ENCODE data around the gene WAS. TPM values are rescaled to one million over a fixed set of nuclear protein-coding genes. Genes with fewer than 3 reads are reported as not detected.

WAS gene
- total RNA-seq, 2 donors from 2014 or later = 98.7 to 109 TPM

DNA sequence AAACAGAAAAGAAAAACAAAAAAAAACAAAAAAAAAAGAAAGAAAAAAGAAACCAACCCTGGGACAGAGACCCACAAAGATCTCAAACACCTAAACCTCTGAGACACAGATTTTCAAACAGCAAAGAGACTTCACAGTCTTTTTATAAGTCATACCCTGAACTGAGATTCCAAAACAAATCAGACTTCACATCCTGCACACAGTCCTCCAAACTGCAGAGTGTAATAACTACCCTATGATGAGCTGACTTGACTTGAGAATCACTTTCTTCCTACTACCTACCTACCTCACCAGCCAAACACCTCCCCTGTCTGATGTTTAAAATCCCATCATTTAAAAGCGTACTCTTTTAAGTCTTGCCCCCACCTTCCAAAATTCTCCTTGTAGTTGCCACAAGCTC lies 52.7 kb downstream of the WAS start:
- H3K36me3 Mint-ChIP-seq = no peaks in the 10 kb centered on the region
- peaks cover 19 to 20% of the 10 kb centered on the region in 2 donors for H3K4me1 Mint-ChIP-seq (ENCODE audit: low read depth in 2 of 2)
- H3K9me3 Mint-ChIP-seq = no peaks in the 10 kb centered on the region
- peak overlapping the region; percentile 90 to 97 for H3K27ac Mint-ChIP-seq
- DNase-seq (ENCODE audit: low spot score) (no peak), ATAC-seq (no peak)
- peak overlapping the region; percentile 96 for H3K4me3 Mint-ChIP-seq
- H3K27me3 Mint-ChIP-seq = peaks cover 0 to 5% of the 10 kb centered on the region in 2 donors

DNA sequence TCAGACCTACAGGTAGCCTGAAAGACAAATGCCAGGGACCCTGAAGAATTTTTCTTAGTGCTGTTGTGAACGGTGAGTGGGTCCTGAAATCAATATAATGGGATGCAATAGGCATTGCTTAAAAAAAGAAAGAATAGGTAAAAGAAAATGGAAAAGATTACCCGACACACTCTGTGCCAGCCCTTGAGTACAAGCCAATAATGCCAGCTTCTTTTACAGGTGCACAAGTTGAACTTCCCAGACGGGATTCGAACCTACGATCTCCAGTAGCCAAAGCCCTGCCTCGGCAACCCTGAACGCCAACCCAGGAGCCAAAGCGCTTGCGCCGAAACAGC lies 53.2 kb downstream of the WAS start:
- ATAC-seq (no peak), DNase-seq (ENCODE audit: low spot score) (no peak)
- H3K9me3 Mint-ChIP-seq = no peaks in the 10 kb centered on the region
- H3K4me3 Mint-ChIP-seq = peak overlapping the region; percentile 96
- H3K4me1 Mint-ChIP-seq (ENCODE audit: low read depth in 2 of 2) = peaks cover 19% of the 10 kb centered on the region in 2 donors
- H3K36me3 Mint-ChIP-seq = no peaks in the 10 kb centered on the region
- peak overlapping the region; percentile 90 to 97 for H3K27ac Mint-ChIP-seq
- H3K27me3 Mint-ChIP-seq = peaks cover 0 to 5% of the 10 kb centered on the region in 2 donors

DNA sequence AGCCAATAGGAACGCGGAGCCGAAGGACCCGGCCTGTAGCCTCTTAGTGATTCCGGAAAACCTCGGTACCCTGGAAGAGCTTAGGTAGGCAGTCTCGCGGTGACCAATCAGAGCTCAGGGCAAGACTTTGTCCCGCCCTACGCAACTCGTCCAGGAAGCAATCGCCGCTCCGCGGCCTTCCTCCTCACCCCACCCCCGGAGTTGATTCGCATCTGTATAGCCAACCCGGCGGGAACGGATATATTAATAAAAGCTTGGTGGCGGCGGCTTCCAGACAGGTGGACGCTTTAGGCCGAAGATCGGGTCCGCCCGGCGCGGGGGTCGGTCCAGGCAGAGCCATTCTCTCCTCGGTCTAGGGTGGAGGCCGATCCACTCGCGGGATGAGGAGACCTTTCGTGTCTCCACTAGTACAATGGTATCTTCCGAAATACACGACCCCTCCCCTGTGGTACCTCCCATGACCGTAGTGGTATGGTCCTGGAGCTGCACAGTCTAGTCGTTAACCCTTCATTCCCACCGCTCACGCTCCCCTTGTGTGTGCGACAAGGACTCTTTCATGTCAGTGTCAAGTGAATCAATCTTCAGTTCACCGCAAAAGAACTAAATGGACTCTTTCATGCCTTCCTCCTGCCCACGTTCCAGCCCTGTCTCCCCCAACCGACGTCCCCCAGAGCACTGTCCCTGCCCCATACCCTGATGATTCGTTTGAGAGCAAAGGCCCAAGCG lies 53.8 kb downstream of the WAS start:
- Mint-ChIP-seq H3K36me3 (no peaks in the 10 kb centered on the region), H3K27me3 (peaks cover 0 to 5% of the 10 kb centered on the region in 2 donors), H3K27ac (peak overlapping the region; percentile 90 to 97), H3K9me3 (no peaks in the 10 kb centered on the region), H3K4me3 (peak overlapping the region; percentile 96), H3K4me1 (ENCODE audit: low read depth in 2 of 2) (peaks cover 14 to 19% of the 10 kb centered on the region in 2 donors)
- peak; percentile 99 for ATAC-seq
- peak; percentile 92 for DNase-seq (ENCODE audit: low spot score)

DNA sequence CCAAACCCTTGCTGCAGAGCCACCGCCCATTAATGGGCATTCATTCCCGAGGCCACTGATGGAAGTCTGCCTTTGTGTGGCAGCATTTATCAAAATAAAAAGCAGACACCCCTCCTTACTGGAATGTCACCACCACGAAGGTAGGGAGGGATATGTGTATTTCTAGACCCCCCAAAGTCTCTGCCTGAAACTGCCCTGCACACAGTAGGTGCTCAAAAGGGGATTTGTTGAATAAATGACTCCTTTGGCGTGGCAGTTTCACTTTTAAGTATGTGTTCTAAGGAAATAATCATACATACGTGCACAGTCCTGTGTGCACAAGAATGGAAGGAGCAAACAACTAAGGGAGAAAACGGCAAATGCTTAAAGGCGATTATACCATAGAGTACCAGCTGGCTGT lies 54.3 kb downstream of the WAS start:
- peak overlapping the region; percentile 96 for H3K4me3 Mint-ChIP-seq
- no peaks in the 10 kb centered on the region for H3K9me3 Mint-ChIP-seq
- no peak for ATAC-seq
- peak overlapping the region; percentile 90 to 97 for H3K27ac Mint-ChIP-seq
- H3K27me3 Mint-ChIP-seq = peaks cover 0 to 5% of the 10 kb centered on the region in 2 donors
- no peaks in the 10 kb centered on the region for H3K36me3 Mint-ChIP-seq
- H3K4me1 Mint-ChIP-seq (ENCODE audit: low read depth in 2 of 2) = peaks cover 14 to 19% of the 10 kb centered on the region in 2 donors
- DNase-seq (ENCODE audit: low spot score) = no peak

Other genes with a start within 250 kb of the WAS start
- 100 to 1,000 TPM in 1 of 2 donors, 10 to 100 TPM in 1; 70.7 to 156 TPM for gene SLC38A5, start 213.5 kb upstream of the WAS start, total RNA-seq
- gene FTSJ1, start 207.6 kb upstream of the WAS start, total RNA-seq = 100 to 1,000 TPM in 1 of 2 donors, 10 to 100 TPM in 1; 83.8 to 120 TPM
- gene PORCN, start 174.8 kb upstream of the WAS start, total RNA-seq = 10 to 100 TPM; 25.9 to 31.0 TPM
- 100 to 1,000 TPM; 380 to 399 TPM for gene EBP, start 162.0 kb upstream of the WAS start, total RNA-seq
- 10 to 100 TPM; 31.8 to 37.0 TPM for gene TBC1D25, start 144.1 kb upstream of the WAS start, total RNA-seq
- gene RBM3, start 109.3 kb upstream of the WAS start, total RNA-seq = 100 to 1,000 TPM; 329 to 362 TPM
- 10 to 100 TPM; 39.7 to 64.7 TPM for gene WDR13, start 86.3 kb upstream of the WAS start, total RNA-seq
- gene SUV39H1, start 12.9 kb downstream of the WAS start, total RNA-seq = 10 to 100 TPM; 19.2 to 33.8 TPM
- gene GLOD5, start 77.9 kb downstream of the WAS start, total RNA-seq = not detected
- under 1 TPM in 1 of 2 donors, not detected in 1; 0.73 TPM for gene GATA1, start 102.8 kb downstream of the WAS start, total RNA-seq
- gene HDAC6, start 118.3 kb downstream of the WAS start, total RNA-seq = 10 to 100 TPM; 66.0 to 71.5 TPM
- not detected for gene ERAS, start 142.7 kb downstream of the WAS start, total RNA-seq
- gene PCSK1N, start 151.8 kb downstream of the WAS start, total RNA-seq = under 1 TPM; 0.42 to 0.55 TPM
- 10 to 100 TPM; 64.0 to 64.6 TPM for gene TIMM17B, start 214.0 kb downstream of the WAS start, total RNA-seq
- gene PQBP1, start 214.1 kb downstream of the WAS start, total RNA-seq = 10 to 100 TPM; 75.3 to 80.8 TPM
- 10 to 100 TPM; 25.5 to 26.9 TPM for gene SLC35A2, start 227.8 kb downstream of the WAS start, total RNA-seq
- 100 to 1,000 TPM; 291 to 478 TPM for gene PIM2, start 235.2 kb downstream of the WAS start, total RNA-seq